Activated T-helper 2 cell treated with anti-CD3 and anti-CD28 coated beads, Interferon-gamma antibody, Interleukin-2, Interleukin-4, amounts not matched to agents 10 μg/mL and 5 μg/mL and 100 μg/mL, durations not matched to agents 14 hours and 24 hours and 36 hours (primary cell): Measurements from ENCODE around the gene GAS7. TPM values are rescaled to one million over a fixed set of nuclear protein-coding genes. Genes with fewer than 3 reads are reported as not detected.

Experiments used
- DNase-seq: peaks from one replicate; pipeline ENCODE4 v3.0.0; 2021; ENCODE audit warnings: low spot score
- H3K27ac Mint-ChIP-seq: one replicate; pipeline ENCODE4 v1.8.0; 2021; ENCODE audit warnings: mixed read lengths
- H3K27me3 Mint-ChIP-seq: one replicate; pipeline ENCODE4 v1.8.0; 2021; ENCODE audit warnings: low read depth, mixed read lengths
- H3K36me3 Mint-ChIP-seq: one replicate; pipeline ENCODE4 v1.8.0; 2021; ENCODE audit warnings: low read depth, mixed read lengths
- H3K4me1 Mint-ChIP-seq: one replicate; pipeline ENCODE4 v1.8.0; 2021; ENCODE audit warnings: low read depth, mixed read lengths
- H3K4me3 Mint-ChIP-seq: one replicate; pipeline ENCODE4 v1.8.0; 2021; ENCODE audit warnings: low read depth, mild to moderate bottlenecking, moderate library complexity, mixed read lengths
- H3K9me3 Mint-ChIP-seq: one replicate; pipeline ENCODE4 v1.8.0; 2021; ENCODE audit warnings: mixed read lengths
- intact Hi-C: fragments of 100-400 bp; cut with micrococcal nuclease; formaldehyde crosslinking; loops from one replicate; pipeline ENCODE4 v1.15.1; 2023
- total RNA-seq: library from RNA; stranded (reverse); gene quantifications from 2 replicates; pipeline ENCODE4 v1.2.3, GENCODE V29; 2022

GAS7 gene
- total RNA-seq, result 0.18 TPM in 1 of 2 replicates, not detected in the other

GRCh38 chr17:10198509-10199249 lies at the start of gene GAS7:
TSS of gene GAS7 (minus strand) at chr17:10198606.
- peaks cover 17% of the 10 kb centered on the region for H3K9me3 Mint-ChIP-seq
- intact Hi-C loops, result no loop called here
- H3K27me3 Mint-ChIP-seq, result peaks cover 23% of the 10 kb centered on the region
- peaks cover 4% of the 10 kb centered on the region for H3K4me1 Mint-ChIP-seq
- H3K36me3 Mint-ChIP-seq, result no peaks in the 10 kb centered on the region
- H3K4me3 Mint-ChIP-seq, result peak within 1 kb of the TSS; percentile 52
- no peak within 1 kb of the TSS for H3K27ac Mint-ChIP-seq
- peak; percentile 13 for DNase-seq

DNA sequence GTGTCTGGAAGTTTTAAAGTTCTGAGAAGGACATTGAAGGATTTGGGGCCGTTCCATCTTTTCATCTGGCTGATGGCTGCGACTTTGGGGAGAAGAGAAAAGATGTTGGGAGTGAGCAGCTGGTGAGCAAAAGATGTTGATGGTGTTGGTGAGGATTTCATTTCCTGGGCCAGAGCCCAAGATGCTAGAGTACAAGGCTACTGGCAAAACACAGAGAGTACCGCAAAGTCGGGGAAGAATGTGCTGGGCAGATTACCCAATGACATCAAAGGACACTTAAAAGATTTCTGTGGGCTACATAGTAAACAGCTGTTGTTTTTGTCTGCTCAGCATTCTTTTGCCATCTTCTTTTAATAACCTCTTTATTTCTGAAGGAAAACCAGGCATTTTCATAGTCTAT lies 49.4 kb upstream of the GAS7 start:
- no peaks in the 10 kb centered on the region for H3K9me3 Mint-ChIP-seq
- intact Hi-C loops, result no loop called here
- H3K27ac Mint-ChIP-seq, result no peak overlapping the region
- no peaks in the 10 kb centered on the region for H3K36me3 Mint-ChIP-seq
- H3K4me1 Mint-ChIP-seq, result no peaks in the 10 kb centered on the region
- no peaks in the 10 kb centered on the region for H3K27me3 Mint-ChIP-seq
- DNase-seq, result no peak
- no peak overlapping the region for H3K4me3 Mint-ChIP-seq

DNA sequence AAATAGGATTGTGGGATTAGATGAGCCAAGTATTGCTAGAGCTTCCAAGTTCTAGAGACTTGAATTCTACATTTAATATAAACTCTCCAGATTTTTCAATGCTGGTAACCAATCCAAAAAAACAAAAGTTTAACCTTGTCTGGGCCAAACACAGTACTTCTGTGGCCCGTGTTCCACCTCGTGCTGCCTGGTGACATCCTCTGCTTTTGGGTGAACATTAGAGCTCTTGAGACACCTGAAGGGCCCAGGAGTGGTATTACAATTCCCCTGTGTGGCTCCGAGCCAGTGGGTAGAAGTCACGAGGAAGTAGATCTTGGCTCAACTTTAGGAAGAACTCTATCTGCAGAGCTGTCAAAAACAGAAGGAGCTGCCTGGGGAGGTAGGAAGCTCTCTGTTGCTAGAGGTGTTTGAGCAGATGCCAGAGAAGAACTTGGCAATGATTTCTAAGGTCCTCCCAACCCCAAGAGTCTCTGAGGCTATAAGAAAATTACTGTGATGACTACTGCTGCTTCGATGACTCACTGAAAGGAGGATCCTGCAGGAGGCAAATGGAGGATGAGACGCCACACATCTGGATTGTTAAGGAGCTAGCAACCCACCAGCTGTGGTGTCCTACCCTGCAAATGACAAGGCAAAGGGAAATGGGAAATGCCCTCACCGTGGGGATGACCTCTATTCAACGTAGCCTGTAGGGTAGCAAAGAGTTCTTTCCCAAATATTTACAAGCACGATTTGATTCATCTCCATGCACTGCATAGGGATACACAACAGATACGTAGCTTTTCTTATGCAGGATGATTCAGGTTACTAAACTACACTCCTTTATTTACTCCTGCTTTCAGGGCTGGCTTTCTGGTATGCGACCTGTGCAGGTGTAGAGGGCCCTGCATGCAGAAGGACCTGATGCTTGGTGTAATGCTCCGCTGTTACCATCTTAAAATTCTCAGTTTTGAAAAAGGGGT lies 45.8 kb upstream of the GAS7 start:
- intact Hi-C loops, result no loop called here
- no peaks in the 10 kb centered on the region for H3K27me3 Mint-ChIP-seq
- H3K4me1 Mint-ChIP-seq, result no peaks in the 10 kb centered on the region
- H3K27ac Mint-ChIP-seq, result no peak overlapping the region
- H3K9me3 Mint-ChIP-seq, result peaks cover 3% of the 10 kb centered on the region
- DNase-seq, result no peak
- no peak overlapping the region for H3K4me3 Mint-ChIP-seq
- H3K36me3 Mint-ChIP-seq, result no peaks in the 10 kb centered on the region

GRCh38 chr17:10241781-10242180 lies 43.4 kb upstream of the GAS7 start:
- no peaks in the 10 kb centered on the region for H3K4me1 Mint-ChIP-seq
- H3K4me3 Mint-ChIP-seq, result no peak overlapping the region
- no peak for DNase-seq
- H3K27me3 Mint-ChIP-seq, result no peaks in the 10 kb centered on the region
- peaks cover 6% of the 10 kb centered on the region for H3K9me3 Mint-ChIP-seq
- H3K27ac Mint-ChIP-seq, result no peak overlapping the region
- intact Hi-C loops, result no loop called here
- H3K36me3 Mint-ChIP-seq, result no peaks in the 10 kb centered on the region

DNA sequence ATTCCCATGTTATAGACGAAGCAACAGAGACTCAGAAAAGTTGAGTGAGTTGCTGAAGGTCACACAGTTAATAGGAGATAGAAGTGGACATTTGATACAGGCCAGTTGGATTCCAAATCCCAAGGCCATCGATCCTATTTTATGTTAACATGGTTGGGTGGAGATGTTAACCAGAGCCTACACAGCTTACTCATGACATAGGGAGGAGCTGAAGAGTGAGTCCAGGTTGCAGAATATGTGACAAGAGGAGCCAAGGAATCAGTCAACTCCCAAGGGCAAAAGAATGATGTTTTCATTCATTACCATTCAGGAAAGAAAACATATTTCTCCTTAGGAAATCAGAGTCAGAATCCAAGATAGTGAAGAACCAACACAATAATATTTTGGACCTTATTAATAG lies 40.3 kb upstream of the GAS7 start:
- Mint-ChIP-seq H3K4me1 (no peaks in the 10 kb centered on the region), H3K27ac (no peak overlapping the region), H3K4me3 (no peak overlapping the region), H3K27me3 (no peaks in the 10 kb centered on the region), H3K9me3 (peaks cover 6% of the 10 kb centered on the region), H3K36me3 (no peaks in the 10 kb centered on the region)
- DNase-seq, result no peak
- intact Hi-C loops, result no loop called here

- Mint-ChIP-seq H3K9me3 (peaks cover 3% of the 10 kb centered on the region), H3K4me1 (no peaks in the 10 kb centered on the region), H3K27ac (no peak overlapping the region), H3K36me3 (no peaks in the 10 kb centered on the region), H3K4me3 (no peak overlapping the region), H3K27me3 (no peaks in the 10 kb centered on the region)
- DNase-seq, result no peak
- intact Hi-C loops, result no loop called here
Measured at GRCh38 chr17:10234033-10234432, 35.6 kb upstream of the GAS7 start.

GRCh38 chr17:10233161-10233560 lies 34.8 kb upstream of the GAS7 start:
- Mint-ChIP-seq H3K9me3 (peaks cover 3% of the 10 kb centered on the region), H3K4me1 (no peaks in the 10 kb centered on the region), H3K27me3 (no peaks in the 10 kb centered on the region), H3K4me3 (no peak overlapping the region), H3K27ac (no peak overlapping the region), H3K36me3 (no peaks in the 10 kb centered on the region)
- intact Hi-C loops, result no loop called here
- no peak for DNase-seq

GRCh38 chr17:10229181-10229580 lies 30.8 kb upstream of the GAS7 start:
- H3K27ac Mint-ChIP-seq, result no peak overlapping the region
- no peak for DNase-seq
- intact Hi-C loops, result no loop called here
- H3K4me1 Mint-ChIP-seq, result no peaks in the 10 kb centered on the region
- no peaks in the 10 kb centered on the region for H3K27me3 Mint-ChIP-seq
- no peaks in the 10 kb centered on the region for H3K36me3 Mint-ChIP-seq
- H3K4me3 Mint-ChIP-seq, result no peak overlapping the region
- no peaks in the 10 kb centered on the region for H3K9me3 Mint-ChIP-seq

- H3K27ac Mint-ChIP-seq, result no peak overlapping the region
- DNase-seq, result peak; percentile 8
- no peaks in the 10 kb centered on the region for H3K36me3 Mint-ChIP-seq
- H3K4me1 Mint-ChIP-seq, result no peaks in the 10 kb centered on the region
- no peak overlapping the region for H3K4me3 Mint-ChIP-seq
- intact Hi-C loops, result loop anchor here (2.0 kb wide), 1 partner anchor 302 kb away; no protein-coding TSS in a partner anchor
- no peaks in the 10 kb centered on the region for H3K9me3 Mint-ChIP-seq
- no peaks in the 10 kb centered on the region for H3K27me3 Mint-ChIP-seq
Measured at GRCh38 chr17:10226930-10227695, 28.7 kb upstream of the GAS7 start.

DNA sequence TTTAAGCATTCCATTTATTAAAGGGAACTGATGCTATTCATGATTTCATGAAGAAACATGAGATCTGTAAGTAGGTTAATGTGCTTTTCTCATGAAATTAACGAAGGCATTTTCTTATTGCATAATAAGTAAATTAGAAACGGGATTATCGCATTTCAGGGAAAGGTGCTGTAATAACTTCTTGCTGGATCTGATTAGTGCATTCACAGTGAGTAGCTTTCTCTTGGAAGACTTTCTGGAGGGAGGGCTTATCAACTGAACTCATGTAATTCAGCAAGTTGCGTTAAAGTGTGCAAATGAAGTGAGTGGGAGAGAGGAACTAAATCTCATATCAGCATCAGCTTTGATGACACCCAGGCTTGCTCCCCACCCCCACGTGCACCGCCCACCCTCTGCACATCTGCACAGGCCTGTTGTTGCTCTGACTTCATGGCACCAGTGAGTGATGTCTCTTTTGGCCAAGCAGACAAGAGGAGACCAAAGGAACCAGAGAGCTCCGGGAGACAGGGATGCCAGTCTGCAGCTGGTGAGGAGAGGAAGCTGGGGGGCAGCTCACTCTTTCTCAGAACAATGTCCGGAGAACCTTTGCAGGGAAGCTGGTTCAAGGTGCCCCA lies 26.3 kb upstream of the GAS7 start:
- H3K4me1 Mint-ChIP-seq, result no peaks in the 10 kb centered on the region
- DNase-seq, result no peak
- no peak overlapping the region for H3K4me3 Mint-ChIP-seq
- H3K36me3 Mint-ChIP-seq, result no peaks in the 10 kb centered on the region
- no peaks in the 10 kb centered on the region for H3K9me3 Mint-ChIP-seq
- H3K27me3 Mint-ChIP-seq, result no peaks in the 10 kb centered on the region
- H3K27ac Mint-ChIP-seq, result no peak overlapping the region
- intact Hi-C loops, result no loop called here

DNA sequence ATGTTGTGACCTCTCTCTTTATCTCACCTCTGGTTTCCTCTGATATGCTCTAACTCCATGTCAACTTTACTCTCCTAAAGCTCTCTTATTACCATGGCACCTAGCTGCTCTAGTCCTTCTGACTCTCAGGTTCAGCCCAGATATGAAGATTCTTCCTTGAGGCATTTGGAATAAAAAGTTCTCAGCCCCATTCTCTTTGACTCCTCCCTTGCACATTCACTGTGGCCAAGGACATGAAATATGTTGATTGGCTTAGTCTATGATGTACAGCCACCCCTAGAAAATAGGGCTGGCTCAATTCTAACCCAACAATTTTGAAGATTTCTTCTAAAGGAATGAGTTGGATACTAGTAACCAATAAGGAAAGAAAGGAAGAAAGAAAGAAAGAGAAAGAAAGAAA lies 20.8 kb upstream of the GAS7 start:
- H3K27ac Mint-ChIP-seq, result no peak overlapping the region
- intact Hi-C loops, result no loop called here
- H3K4me1 Mint-ChIP-seq, result no peaks in the 10 kb centered on the region
- H3K4me3 Mint-ChIP-seq, result no peak overlapping the region
- no peaks in the 10 kb centered on the region for H3K27me3 Mint-ChIP-seq
- H3K36me3 Mint-ChIP-seq, result no peaks in the 10 kb centered on the region
- H3K9me3 Mint-ChIP-seq, result peaks cover 8% of the 10 kb centered on the region
- no peak for DNase-seq

DNA sequence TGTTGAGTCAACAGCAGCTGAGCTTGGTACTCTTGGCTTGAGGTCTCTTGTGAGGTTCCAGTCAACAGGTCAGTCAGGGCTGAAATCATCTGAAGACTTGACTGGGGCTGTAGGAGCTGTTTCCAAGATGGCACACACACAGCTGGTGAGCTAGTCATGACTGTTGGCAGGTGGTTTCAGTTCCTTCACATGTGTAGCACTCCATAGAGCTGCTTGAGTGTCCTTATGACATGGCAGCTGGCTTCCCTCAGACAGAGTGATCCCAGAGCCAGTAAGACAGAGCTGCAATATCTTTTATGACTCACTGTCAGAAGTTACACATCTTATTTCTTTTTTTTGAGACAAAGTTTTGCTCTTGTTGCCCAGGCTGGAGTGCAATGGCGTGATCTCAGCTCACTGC lies 19.5 kb upstream of the GAS7 start:
- intact Hi-C loops, result no loop called here
- H3K4me3 Mint-ChIP-seq, result no peak overlapping the region
- H3K36me3 Mint-ChIP-seq, result no peaks in the 10 kb centered on the region
- no peak overlapping the region for H3K27ac Mint-ChIP-seq
- peaks cover 8% of the 10 kb centered on the region for H3K9me3 Mint-ChIP-seq
- H3K4me1 Mint-ChIP-seq, result no peaks in the 10 kb centered on the region
- DNase-seq, result no peak
- H3K27me3 Mint-ChIP-seq, result no peaks in the 10 kb centered on the region
